GM19324 (cell line): ENCODE results near the gene NUDT21.
"Not testable (repeated sequence)": the region's sequence is repeated elsewhere in the genome, so short reads cannot be mapped to it uniquely, and the experiment has no call there.

Experiments
- ATAC-seq: cut with Tn5 transposase; IDR thresholded peaks from one replicate; pipeline ENCODE4 v1.9.1; 2021; ENCODE audit warnings: mild to moderate bottlenecking, moderate library complexity; ENCODE audit not compliant: unreplicated experiment, low FRiP score

NUDT21 gene

GRCh38 chr16:56420613-56421012 is 30.5 kb downstream of the NUDT21 start:
- no peak for ATAC-seq

GRCh38 chr16:56419740-56420548 is 31.2 kb downstream of the NUDT21 start:
- ATAC-seq, result no peak

DNA sequence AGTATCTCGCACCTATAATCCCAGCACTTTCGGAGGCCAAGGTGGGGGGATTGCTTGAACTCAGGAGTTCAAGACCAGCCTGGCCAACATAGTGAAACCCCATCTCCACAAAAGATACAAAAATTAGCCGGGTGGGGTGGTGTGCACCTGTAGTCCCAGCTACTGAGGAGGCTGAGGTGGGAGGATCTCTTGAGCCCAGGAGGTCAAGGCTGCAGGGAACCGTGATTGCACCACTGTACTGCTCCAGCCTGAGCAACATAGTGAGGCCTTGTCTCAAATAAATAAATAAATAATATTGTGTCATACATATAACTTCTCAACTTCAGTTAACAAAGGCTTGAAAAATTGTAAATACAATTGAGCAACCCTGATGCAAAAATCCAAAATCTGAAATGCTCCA is 34.0 kb downstream of the NUDT21 start:
- ATAC-seq, result no peak

- no peak for ATAC-seq
Measured at GRCh38 chr16:56415875-56416274, 35.3 kb downstream of the NUDT21 start.

DNA sequence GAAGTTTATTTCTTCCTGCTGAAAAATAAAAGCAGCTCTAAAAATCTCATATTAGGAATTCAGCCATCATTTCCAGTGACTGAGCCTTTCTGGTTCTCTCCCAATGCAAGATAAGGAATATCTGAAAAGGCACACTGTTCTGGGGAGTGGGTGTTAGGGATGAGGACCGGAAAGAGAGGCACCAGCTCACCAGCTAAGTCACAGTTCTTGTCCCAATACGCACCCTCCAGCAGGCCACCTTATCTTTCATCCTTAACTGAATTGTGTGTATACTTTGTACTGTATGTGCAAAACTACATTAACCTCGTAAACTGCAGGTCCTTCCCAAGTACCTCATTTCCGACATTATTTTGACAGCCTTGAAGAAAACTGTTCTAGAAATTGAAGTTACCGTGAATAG is 36.8 kb downstream of the NUDT21 start:
- ATAC-seq, result no peak

DNA sequence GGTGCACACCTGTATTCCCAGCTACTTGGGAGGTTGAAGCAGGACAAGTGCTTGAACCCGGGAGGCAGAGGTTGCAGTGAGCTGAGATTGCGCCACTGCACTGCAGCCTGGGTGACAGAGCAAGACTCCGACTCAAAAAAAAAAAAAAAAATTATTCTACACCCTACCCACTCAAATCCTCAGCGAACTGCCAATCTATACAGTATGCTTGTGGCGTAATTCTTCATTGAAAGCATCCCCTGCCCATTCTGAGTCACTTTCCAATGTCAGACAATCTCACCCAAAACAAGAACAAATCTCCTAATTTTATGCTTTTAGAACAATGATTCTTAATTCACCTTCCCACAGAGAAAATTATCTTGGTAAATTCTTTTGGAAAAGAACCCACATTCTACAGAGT is 37.8 kb downstream of the NUDT21 start:
- ATAC-seq, result no peak

GRCh38 chr16:56411624-56412023 is 39.5 kb downstream of the NUDT21 start:
- ATAC-seq, result no peak

DNA sequence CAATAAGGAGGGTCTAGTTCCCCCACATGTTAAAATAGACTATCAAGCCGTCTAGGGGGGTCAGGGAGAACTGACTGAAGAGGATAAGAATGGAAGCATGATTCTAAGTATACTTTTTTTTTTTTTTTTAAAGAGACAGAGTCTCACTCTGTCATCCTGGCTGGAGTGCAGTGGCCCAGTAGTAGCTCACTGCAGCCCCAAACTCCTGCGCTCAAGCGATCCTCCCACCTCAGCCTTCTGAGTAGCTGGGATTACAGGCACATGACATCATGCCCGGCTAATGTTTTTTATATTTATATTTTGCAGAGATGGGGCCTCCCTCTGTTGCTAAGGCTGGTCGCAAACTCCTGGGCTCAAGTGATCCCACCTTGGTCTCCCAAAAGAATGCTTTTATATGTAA is 40.0 kb downstream of the NUDT21 start:
- ATAC-seq, result no peak

DNA sequence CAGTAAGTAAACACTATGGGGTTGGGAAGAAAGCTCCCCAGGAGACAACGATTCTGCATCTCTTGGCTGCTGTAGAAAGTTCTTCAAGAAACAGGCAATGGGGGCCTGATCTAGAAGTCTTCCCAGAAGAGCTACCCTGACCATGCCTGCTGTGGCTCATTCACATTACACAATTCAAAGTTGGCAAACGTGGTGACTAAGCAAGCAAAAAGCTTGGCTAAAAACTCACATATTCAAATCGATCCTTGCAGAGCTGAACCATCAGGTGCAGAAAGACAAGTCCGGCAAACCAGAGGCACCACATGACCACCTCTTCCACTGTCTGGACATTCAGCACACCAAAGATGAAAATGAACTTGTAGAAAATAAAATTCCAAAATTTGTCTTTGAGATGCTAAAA is 41.9 kb downstream of the NUDT21 start:
- ATAC-seq, result no peak

DNA sequence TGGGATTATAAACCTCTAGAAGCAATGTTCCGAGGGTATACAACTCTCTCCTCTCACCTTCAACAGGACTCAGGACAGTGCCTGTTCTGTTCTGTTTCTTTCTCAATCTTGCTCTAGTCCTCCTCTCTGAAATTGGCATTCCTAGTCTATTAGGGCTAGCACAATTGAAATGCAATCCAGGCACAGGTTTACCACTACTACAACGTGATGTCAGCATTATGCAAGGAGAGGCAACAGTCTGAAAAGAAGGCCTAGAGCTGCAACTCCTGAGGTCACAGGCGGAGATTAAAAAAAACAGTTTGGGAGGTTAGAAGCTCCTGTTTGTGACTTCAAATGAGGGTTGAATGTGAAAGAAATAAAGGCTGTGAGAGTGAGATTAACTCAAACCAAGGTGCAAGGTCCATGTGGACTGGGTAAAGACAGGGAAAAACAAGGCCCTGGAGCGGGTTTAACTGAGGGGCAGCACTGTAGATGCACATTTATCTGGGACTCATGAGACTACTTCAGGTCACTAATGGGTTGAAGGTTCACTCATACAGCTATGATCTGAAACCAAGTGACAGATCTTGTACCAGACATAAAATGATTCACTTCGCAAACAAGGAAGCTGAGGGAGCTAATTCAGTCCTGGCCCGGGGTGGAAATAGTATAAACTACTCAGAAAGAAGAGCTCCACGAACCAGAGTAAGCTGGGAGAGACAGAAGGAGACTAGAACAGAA is 42.6 kb downstream of the NUDT21 start:
- no peak for ATAC-seq

GRCh38 chr16:56405977-56406672 is 45.0 kb downstream of the NUDT21 start:
- no peak for ATAC-seq

DNA sequence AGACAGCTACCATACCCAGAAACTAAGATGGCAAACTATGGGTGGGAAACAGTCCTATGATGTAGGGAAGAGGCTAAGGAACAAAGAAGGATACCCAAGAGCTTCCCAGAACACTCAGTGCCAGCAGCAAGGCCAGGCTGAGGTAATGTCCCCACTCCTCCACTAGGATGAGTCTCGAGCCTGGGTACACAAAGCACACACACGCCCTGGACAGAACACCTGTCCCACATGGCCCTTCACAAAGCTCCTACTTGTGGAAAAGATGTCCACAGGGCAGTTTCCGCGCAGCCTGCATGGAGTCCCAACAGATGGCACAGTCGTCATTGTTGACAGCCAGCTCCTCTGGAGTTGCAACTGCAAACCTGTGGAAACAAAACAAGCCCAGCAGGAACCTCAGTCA is 49.6 kb downstream of the NUDT21 start:
- ATAC-seq, result no peak

DNA sequence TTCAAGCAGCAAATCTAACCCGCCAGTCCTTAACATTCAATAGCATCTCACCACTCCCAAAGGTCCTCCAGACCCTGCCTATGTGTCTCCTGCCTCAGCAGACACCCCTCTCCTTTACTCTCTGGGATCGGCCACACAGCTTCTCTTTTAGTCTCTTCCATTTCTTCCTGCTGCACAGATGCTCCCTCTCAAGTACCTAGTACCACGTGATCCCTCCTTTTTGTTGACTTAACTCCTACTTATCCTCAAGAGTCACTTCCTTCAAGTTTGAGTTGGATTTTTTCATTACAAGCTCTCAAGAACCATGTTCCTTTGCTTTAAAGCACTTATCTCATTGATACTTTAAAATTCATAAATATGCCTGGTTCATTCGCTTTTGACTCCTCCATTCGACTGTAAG is 50.7 kb downstream of the NUDT21 start:
- no peak for ATAC-seq

DNA sequence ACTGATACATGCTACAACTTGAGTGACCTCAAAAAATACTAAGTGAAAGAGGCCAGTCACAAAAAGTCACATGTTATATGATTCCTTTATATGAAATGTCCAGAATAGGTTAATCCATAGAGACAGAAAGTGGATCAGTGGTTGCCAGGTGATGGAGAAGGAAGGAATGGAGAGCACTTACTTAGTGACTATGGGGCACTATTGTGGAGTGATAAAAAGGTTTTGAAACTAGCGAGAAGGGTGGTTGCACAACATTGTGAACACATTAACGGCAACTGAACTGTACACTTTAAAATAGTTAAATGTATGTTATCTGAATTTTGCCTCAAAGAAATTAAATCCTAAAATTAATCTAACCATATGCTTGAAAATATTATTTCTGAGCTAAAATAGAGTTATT is 51.6 kb downstream of the NUDT21 start:
- no peak for ATAC-seq

DNA sequence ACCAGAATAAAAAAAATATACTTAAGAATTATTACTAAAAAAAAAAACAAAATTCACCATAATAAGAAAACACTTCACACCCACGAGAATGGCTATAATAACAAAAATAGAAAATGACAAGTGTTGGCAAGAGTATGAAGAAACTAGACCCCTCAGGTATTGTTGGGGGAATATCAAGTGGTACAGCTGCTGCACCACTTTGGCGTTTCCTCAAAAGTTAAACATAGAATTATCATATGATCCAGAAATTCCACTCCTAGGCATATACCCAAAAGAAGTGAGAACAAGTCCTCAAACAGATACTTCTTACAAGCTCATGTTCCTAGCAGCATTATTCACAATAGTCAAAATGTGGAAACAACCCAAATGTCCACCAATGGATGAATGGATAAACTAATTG is 52.1 kb downstream of the NUDT21 start:
- ATAC-seq, result no peak

DNA sequence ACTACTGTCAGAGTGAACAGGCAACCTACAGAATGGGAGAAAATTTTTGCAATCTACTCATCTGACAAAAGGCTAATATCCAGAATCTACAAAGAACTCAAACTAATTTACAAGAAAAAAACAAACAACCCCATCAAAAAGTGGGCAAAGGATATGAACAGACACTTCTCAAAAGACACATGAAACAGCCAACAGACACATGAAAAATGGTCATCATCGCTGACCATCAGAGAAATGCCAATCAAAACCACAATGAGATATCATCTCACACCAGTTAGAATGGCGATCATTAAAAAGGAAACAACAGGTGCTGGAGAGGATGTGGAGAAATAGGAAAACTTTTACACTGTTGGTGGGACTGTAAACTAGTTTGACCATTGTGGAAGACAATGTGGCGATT is 54.4 kb downstream of the NUDT21 start:
- ATAC-seq, result not testable (repeated sequence)

- no peak for ATAC-seq
Measured at GRCh38 chr16:56389554-56389953, 61.6 kb downstream of the NUDT21 start.

DNA sequence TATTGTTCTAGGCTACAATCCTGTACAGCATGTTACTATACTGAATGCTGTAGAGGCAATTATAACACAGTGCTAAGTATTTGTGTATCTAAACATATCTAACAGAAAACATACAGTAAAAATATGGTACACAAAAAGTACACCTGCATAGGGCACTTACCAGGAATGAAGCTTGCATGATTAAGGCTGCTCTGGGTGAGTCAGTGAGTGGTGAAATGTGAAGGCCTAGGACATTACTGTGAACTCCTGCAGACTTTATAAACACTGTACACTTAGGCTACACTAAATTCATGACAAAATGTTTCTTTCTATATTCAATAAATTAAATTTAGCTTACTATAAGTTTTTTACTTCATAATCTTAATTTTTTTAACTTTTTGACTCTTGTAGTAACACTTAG is 62.9 kb downstream of the NUDT21 start:
- no peak for ATAC-seq

DNA sequence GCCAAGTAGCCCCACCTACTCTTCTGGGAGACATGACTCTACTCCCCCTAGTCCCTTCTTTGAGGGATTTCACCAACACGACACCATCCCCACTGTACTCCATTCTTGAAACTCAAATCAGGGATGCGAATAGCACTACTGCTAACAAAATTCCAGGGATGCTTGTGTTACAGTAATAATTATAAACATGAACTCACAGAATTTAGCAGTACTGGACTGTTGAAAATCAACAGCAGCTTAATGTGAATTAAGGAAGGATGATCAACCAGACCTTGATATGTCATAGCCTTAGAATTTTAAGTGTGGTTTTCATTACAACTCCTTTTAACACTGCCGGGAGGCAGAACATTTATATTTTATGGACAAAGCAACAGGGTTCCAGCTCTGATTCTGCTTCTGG is 63.7 kb downstream of the NUDT21 start:
- ATAC-seq, result no peak

DNA sequence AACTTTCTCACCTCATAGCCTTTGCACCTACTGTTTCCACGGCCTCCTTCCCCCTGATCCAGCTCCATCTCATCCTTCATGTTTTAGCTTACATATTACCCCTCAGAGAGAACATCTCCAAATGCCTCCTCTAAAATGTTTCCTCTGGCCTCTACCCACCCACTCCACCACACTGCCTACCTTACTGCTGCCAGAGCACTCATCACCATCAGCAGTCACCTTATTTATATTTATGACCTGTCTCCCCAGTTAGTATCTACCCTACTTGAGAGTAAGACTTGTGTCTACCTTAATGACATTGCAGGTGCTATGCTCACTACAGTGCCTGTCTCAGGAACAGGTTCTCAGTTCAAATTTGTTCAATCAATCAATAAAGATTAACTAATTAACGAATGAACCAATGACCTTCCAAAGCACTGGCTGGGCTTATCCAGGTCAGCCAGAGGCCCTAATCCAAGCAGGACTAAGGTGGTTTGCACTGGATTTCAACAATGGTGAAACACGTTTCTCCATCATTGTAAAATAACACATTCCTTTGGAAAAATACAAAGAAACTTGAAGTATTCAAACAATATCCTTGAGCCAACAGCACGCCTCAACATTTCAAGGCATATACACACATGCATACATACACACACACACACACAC is 66.9 kb downstream of the NUDT21 start:
- ATAC-seq, result no peak

DNA sequence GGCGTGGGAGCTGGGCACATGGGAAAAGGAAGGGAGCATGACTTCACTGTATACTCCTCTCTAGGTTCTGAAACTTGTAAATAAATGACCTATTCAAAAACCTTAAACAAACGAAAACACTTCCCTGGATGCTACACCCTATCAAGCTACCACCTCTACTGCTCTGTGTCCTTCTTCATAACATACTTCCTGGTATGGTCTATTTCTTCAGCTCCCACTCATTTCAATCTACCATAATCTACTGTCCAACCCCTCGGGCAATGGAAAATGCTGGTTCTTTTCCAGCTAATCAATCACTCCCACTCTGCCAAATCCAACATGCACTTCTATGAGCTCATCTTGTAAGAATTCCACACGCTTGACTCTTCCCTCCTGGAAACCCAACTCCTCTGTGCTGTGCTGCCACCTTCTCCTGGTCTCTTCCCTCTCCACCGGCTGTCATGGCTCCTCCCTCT is 68.2 kb downstream of the NUDT21 start:
- no peak for ATAC-seq
